GM10847 (cell line): ENCODE measurements around the gene APCDD1.

Source experiments
- POLR2A ChIP-seq: IDR thresholded peaks from 2 replicates; pipeline ENCODE4 v1.6.1; 2011; ENCODE audit not compliant: insufficient read length; ENCODE audit errors: extremely low read depth

APCDD1 gene

GRCh38 chr18:10471574-10471973, 17.1 kb downstream of the APCDD1 start:
- TF ChIP-seq POLR2A: no peak

GRCh38 chr18:10473132-10473531, 18.7 kb downstream of the APCDD1 start:
- TF ChIP-seq POLR2A: no peak

GRCh38 chr18:10474309-10474708, 19.9 kb downstream of the APCDD1 start:
- no peak for TF ChIP-seq POLR2A

DNA sequence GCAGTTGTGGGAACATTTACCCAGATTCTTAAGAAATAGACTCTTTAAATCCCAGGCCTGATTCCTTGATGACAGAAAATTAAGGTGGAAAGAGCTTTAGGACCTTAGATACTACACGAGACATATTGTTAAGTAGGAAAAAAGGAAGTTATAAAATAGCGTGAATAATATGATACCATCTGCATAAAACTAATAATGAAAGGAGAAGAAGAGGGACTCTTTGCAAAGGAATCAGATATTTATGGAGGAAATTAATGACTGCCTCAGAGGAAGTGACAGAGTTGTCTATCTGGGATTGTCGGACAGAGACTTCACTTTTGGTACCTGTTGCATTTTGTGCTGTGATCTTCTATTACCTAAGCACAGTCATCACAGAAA, 20.8 kb downstream of the APCDD1 start:
- TF ChIP-seq POLR2A: no peak

GRCh38 chr18:10475654-10476291, 21.3 kb downstream of the APCDD1 start:
- TF ChIP-seq POLR2A: no peak

DNA sequence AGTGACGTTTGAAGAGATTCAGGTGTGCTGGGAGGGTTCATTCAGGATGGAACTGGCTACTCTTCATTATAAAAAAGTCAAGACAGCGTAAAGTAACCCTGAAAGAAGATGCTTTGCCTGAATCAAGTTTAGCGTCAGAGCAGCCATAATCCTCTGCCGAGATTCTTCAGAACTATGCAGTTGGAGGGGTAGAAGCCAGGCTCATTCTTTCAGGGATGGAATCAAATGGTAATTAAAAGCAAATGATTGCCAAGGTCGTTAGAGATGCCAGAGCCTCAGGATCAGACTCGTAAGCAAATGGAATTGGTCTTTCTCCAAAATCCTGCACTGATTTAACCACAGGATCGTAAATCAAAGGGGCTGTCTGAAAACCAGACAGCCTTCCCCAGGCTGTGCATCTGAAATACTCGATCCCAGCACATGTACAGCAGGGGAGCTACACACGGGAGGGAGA, 21.9 kb downstream of the APCDD1 start:
- no peak for TF ChIP-seq POLR2A

DNA sequence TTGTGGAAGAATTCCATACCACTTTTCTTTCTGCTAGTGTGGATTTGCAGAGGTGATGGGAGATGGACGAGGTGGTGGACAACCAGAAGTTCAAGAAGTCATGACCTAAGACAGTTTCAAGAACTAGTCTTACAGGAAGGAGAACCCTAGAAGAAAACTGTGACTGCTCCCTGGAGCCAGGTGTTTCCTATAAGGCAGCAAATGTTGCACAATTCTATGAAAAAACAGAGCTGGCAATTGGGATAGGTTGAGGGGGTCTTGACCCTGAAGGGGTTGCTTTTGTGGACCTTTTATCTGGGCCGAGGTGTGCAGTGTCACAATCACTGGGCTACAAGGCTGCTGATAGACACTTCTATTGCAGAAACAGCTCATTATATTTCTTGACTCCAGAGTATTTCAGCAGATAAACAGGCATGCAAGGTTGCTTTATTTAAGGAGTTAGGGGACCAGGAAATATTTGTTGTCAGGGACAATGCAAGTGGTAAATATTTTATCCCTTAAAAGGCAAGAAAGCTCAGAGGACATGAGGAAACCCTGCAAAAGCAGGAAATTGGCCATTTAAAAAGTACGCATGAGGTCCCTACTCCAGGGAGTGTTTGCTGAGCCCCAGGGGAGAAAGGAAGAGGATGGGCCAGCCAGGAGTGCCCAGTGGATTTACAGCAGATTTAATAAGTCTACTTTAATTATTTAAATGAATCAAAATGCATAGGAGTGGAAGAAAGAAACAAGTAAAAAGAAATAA, 22.9 kb downstream of the APCDD1 start:
- no peak for TF ChIP-seq POLR2A

GRCh38 chr18:10477863-10478260, 23.4 kb downstream of the APCDD1 start:
- no peak for TF ChIP-seq POLR2A

- no peak for TF ChIP-seq POLR2A
These were observed 27.4 kb downstream of the APCDD1 start for GRCh38 chr18:10481831-10482230.

GRCh38 chr18:10482363-10482984, 28.0 kb downstream of the APCDD1 start:
- no peak for TF ChIP-seq POLR2A

DNA sequence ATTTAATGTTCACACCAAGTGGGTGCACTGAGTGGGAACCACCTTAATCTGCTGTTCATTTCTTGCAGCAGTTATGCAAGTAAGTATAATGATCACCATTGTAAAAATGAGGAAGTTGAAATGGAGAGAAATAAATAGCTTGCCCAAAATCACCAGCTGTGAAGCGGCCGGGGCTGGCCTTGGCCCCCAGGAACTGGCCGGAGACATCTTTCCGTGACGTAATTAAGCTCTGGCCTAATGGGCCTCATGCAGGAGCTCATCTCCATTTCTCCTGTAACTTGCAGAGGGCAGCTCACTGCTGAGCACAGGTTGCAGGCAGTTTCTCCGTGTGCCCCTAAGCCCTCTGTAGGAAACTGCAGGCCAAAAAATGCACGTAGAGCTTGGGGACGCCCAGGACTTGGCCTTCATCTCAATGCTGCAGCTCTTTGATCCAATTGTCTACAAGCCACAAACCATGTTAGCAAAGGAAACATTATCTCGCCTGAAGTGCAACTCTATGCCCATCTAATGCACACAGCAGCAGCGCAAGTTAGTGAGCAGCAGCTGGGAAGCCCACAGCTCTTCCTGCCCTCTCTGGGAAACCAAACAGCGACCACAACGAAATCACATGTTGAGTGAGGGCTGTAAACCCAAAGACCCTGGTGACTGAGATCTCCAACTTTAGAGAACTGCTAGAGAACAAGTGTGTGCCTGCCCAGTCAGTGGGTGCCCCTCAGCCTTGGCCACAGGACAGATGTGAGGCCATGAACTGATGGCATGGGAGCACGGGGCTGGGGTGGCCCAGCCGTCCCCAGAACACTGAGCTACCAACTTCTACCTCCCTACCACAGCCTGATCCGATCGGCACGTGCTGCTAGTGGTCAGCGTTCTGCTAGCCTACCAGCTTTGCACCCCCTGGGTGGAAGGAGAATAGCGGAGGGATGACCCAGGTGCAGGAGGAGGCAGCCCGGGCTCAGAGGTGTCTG, 28.8 kb downstream of the APCDD1 start:
- TF ChIP-seq POLR2A: no peak

DNA sequence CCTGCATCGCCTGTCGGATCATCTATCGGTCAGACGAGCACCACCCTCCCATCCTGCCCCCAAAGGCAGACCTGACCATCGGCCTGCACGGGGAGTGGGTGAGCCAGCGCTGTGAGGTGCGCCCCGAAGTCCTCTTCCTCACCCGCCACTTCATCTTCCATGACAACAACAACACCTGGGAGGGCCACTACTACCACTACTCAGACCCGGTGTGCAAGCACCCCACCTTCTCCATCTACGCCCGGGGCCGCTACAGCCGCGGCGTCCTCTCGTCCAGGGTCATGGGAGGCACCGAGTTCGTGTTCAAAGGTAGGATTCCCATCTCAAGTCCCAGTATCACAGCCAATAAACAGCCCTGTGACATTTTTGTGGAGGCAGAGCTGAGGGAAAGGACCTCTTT, 31.0 kb downstream of the APCDD1 start:
- TF ChIP-seq POLR2A: no peak

DNA sequence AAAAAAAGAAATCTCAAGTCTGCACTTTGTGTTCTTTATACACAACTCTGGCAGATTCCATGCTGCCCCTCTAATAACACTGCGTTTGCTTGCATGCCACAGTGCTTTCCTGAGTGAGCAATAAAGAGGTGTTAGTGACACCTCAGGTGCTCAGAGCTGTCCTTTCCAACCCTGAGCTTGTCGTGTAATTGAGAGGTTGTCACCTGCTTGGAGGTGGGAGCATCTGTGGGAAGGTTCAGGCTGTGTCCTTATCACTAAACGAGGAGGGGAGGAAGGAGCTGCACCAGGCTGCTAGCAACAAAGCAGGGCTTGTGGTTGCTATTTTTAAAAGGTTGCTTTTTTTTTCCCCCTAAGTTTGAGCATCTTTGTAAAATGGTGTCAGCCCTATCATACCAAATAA, 31.9 kb downstream of the APCDD1 start:
- no peak for TF ChIP-seq POLR2A

- TF ChIP-seq POLR2A: no peak
These were observed 32.7 kb downstream of the APCDD1 start for GRCh38 chr18:10487154-10487553.

- no peak for TF ChIP-seq POLR2A
These were observed 33.6 kb downstream of the APCDD1 start for GRCh38 chr18:10488017-10488416.
